SK-N-SH (cell line): ENCODE measurements around the gene CFAP100. TPM values are rescaled to one million over a fixed set of nuclear protein-coding genes. Genes with fewer than 3 reads are reported as not detected.

Experiments
- CTCF ChIA-PET: fragments of 300-600, 350-600 bp; formaldehyde crosslinking; extraction: SDS; loops from one replicate; lab custom pipeline; 2021; lab: Yijun Ruan, JAX
- POLR2A ChIA-PET: fragments of 350-600 bp; sonication (Branson Sonifier 250); formaldehyde crosslinking; extraction: SDS; loops from one replicate; lab custom pipeline; 2020; ENCODE audit warnings: antibody characterized with exemption, inconsistent platforms; lab: Yijun Ruan, JAX
- DNase-seq: peaks from one replicate; pipeline ENCODE4 v3.0.0; 2012
- H2AFZ ChIP-seq: fragments of 200-600 bp; sonication (generic); 2 replicates; pipeline ENCODE4 v1.8.1; 2016; ENCODE audit warnings: antibody characterized with exemption, mild to moderate bottlenecking, low read depth
- H3F3A ChIP-seq: fragments of 200-600 bp; sonication (generic); replicated peaks from 2 replicates; pipeline ENCODE3; 2016; ENCODE audit warnings: antibody characterized with exemption, mild to moderate bottlenecking; ENCODE audit not compliant: insufficient read depth
- H3K27ac ChIP-seq, 2 experiments: fragments of 200-500 bp in 1 of 2; fragments of 200-600 bp in 1 of 2; sonication (Bioruptor generic) in 1 of 2; sonication (generic), shearing (Covaris generic) in 1 of 2; 2 replicates each; pipeline versions ENCODE4 v1.5.1 to v1.6.1; 2014 to 2016; ENCODE audit warnings: low read depth in 2 of 2, inconsistent platforms in 1 of 2, low read length in 1 of 2, mild to moderate bottlenecking in 1 of 2, mixed read lengths in 1 of 2
- H3K27me3 ChIP-seq: fragments of 200-600 bp; sonication (generic), shearing (Covaris generic); 2 replicates; pipeline ENCODE4 v1.6.1; 2016; ENCODE audit warnings: mixed run types; ENCODE audit not compliant: insufficient read depth
- H3K36me3 ChIP-seq, 2 experiments: fragments of 200-500 bp in 1 of 2; fragments of 200-600 bp in 1 of 2; sonication (Bioruptor generic) in 1 of 2; sonication (generic) in 1 of 2; replicated peaks in 1 of 2; 2 replicates each; pipeline versions ENCODE3 to v1.5.1; 2014 to 2016; ENCODE audit warnings: low read length in 1 of 2, mild to moderate bottlenecking in 1 of 2; ENCODE audit not compliant: insufficient read depth in 2 of 2, control insufficient read depth in 1 of 2
- H3K4me1 ChIP-seq, 2 experiments: fragments of 200-500 bp in 1 of 2; fragments of 200-600 bp in 1 of 2; sonication (Bioruptor generic) in 1 of 2; sonication (generic), shearing (Covaris generic) in 1 of 2; 2 replicates each; pipeline versions ENCODE4 v1.5.1 to v1.6.1; 2014 to 2016; ENCODE audit warnings: low read depth in 1 of 2, low read length in 1 of 2, mixed run types in 1 of 2; ENCODE audit not compliant: insufficient read depth in 2 of 2, control insufficient read depth in 1 of 2
- H3K4me2 ChIP-seq: fragments of 200-600 bp; sonication (generic), shearing (Covaris generic); 2 replicates; pipeline ENCODE4 v1.6.1; 2017; ENCODE audit warnings: mixed run types
- H3K4me3 ChIP-seq, 2 experiments: fragments of 200-500 bp in 1 of 2; fragments of 200-600 bp in 1 of 2; sonication (Bioruptor generic) in 1 of 2; sonication (generic), shearing (Covaris generic) in 1 of 2; 2 replicates each; pipeline versions ENCODE4 v1.5.1 to v1.8.1; 2014 to 2016; ENCODE audit warnings: low read depth in 2 of 2, inconsistent platforms in 1 of 2, low read length in 1 of 2, mild to moderate bottlenecking in 1 of 2, mixed read lengths in 1 of 2, moderate library complexity in 1 of 2
- H3K79me2 ChIP-seq: fragments of 200-600 bp; sonication (generic); 2 replicates; pipeline ENCODE4 v1.8.1; 2017; ENCODE audit warnings: mild to moderate bottlenecking; ENCODE audit not compliant: insufficient read depth
- H3K9ac ChIP-seq: fragments of 200-600 bp; sonication (generic); 2 replicates; pipeline ENCODE4 v1.6.1; 2017; ENCODE audit warnings: mixed run types
- H3K9me2 ChIP-seq: fragments of 200-600 bp; sonication (generic); 2 replicates; pipeline ENCODE4 v1.6.1; 2017; ENCODE audit warnings: mixed run types
- H3K9me3 ChIP-seq: fragments of 200-600 bp; sonication (generic); 2 replicates; pipeline ENCODE4 v1.6.1; 2017; ENCODE audit warnings: mixed run types, mild to moderate bottlenecking, moderate library complexity
- H4K20me1 ChIP-seq: fragments of 200-600 bp; sonication (generic); 2 replicates; pipeline ENCODE4 v1.6.1; 2017; ENCODE audit warnings: mild to moderate bottlenecking, mixed run types; ENCODE audit not compliant: insufficient read depth
- CTCF ChIP-seq: fragments of 200-600 bp; sonication (generic); IDR thresholded peaks from 2 replicates; pipeline ENCODE4 v1.6.1; 2017; ENCODE audit warnings: antibody characterized with exemption, mild to moderate bottlenecking, moderate library complexity
- EP300 ChIP-seq, 2 experiments: IDR thresholded peaks; 2 replicates each; pipeline versions ENCODE4 v1.4.0 to v1.6.1; 2012; ENCODE audit warnings: borderline replicate concordance in 1 of 2, low read depth in 1 of 2, low read length in 1 of 2
- IRF3 ChIP-seq: fragments of 150-350 bp; IDR thresholded peaks from 2 replicates; pipeline ENCODE4 v1.6.1; 2016; ENCODE audit warnings: mild to moderate bottlenecking, low read depth, low read length
- MAX ChIP-seq: IDR thresholded peaks from 2 replicates; pipeline ENCODE4 v1.4.0; 2012; ENCODE audit warnings: low read depth
- MEF2A ChIP-seq: IDR thresholded peaks from 2 replicates; pipeline ENCODE4 v1.4.0; 2012; ENCODE audit warnings: low read depth, borderline replicate concordance
- MXI1 ChIP-seq: IDR thresholded peaks from 2 replicates; pipeline ENCODE4 v1.6.1; 2012; ENCODE audit warnings: mild to moderate bottlenecking, low read depth, low read length, improper control_type of control experiment
- RCOR1 ChIP-seq: fragments of 150-350 bp; IDR thresholded peaks from 2 replicates; pipeline ENCODE4 v1.6.1; 2017; ENCODE audit warnings: antibody characterized with exemption, low read length
- REST ChIP-seq: IDR thresholded peaks from 2 replicates; pipeline ENCODE4 v1.6.1; 2012; ENCODE audit warnings: mild to moderate bottlenecking, low read depth, low read length, moderate library complexity
- SMC3 ChIP-seq: IDR thresholded peaks from 2 replicates; pipeline ENCODE4 v1.6.1; 2012; ENCODE audit warnings: low read depth, low read length, improper control_type of control experiment
- USF2 ChIP-seq: fragments of 150-350 bp; IDR thresholded peaks from 2 replicates; pipeline ENCODE4 v1.6.1; 2017; ENCODE audit warnings: antibody characterized with exemption, low read length, low read depth, borderline replicate concordance
- WGBS: methylation state at CpG from one replicate; pipeline ENCODE4 v1.1.6; 2017; ENCODE audit warnings: low lambda C conversion rate; 5-methylcytosine and 5-hydroxymethylcytosine counted together
- polyA plus RNA-seq, 3 experiments: library from polyadenylated mRNA; depleted of rRNA; stranded (reverse); fragments of >200 nt; gene quantifications; 2 replicates each; pipeline ENCODE4 v1.2.3, GENCODE V29; 2012

The CFAP100 gene
- polyA plus RNA-seq, 1 of the 3 experiments (the other 2 are of a cell fraction), result not detected

GRCh38 chr3:126424039-126424717 lies 29.5 kb downstream of the CFAP100 start:
- H4K20me1 ChIP-seq, result no peaks in the 10 kb centered on the region
- H3K4me2 ChIP-seq, result no peak overlapping the region
- peaks cover 0 to 12% of the 10 kb centered on the region in 2 experiments; a peak in 1 of 4 replicates for H3K4me1 ChIP-seq
- CTCF ChIA-PET, result interaction anchor here (0.9 to 1.4 kb wide), 2 partner anchors 14 to 180 kb away, joined by 3 read pairs; no protein-coding TSS in a partner anchor
- H3K27me3 ChIP-seq, result no peaks in the 10 kb centered on the region
- no peaks in the 10 kb centered on the region for H3K9me2 ChIP-seq
- no peak overlapping the region for H3K4me3 ChIP-seq
- TF ChIP-seq MEF2A, result no peak
- TF ChIP-seq EP300 (IDR thresholded peaks at IDR 0.05; ENCODE audit: borderline replicate concordance in 1 of 2, low read depth in 1 of 2, low read length in 1 of 2), result no peak
- TF ChIP-seq MAX, result no peak
- TF ChIP-seq REST, result no peak
- no peak for TF ChIP-seq RCOR1
- no peak for TF ChIP-seq CTCF
- no peak for TF ChIP-seq USF2
- TF ChIP-seq MXI1, result no peak
- TF ChIP-seq IRF3, result no peak
- TF ChIP-seq SMC3, result no peak
- no peaks in the 10 kb centered on the region for H3F3A ChIP-seq
- DNase-seq, result peak; percentile 19
- no peak overlapping the region for H3K9ac ChIP-seq
- H2AFZ ChIP-seq, result no peak overlapping the region
- no peaks in the 10 kb centered on the region for H3K79me2 ChIP-seq
- no peak overlapping the region for H3K27ac ChIP-seq
- H3K9me3 ChIP-seq, result peaks cover 7% of the 10 kb centered on the region
- 89% methylated on average over 9 of the region's 10 CpGs for WGBS
- POLR2A ChIA-PET, result no interaction called here
- H3K36me3 ChIP-seq, result no peaks in the 10 kb centered on the region
